LNCaP clone FGC (cell line): ENCODE data around the gene TENM4.

ENCODE experiments used
- DNase-seq: peaks from one replicate; pipeline ENCODE4 v3.0.0-alpha.2; 2011; ENCODE audit warnings: low read depth
- H3K4me3 ChIP-seq: 2 replicates; pipeline ENCODE4 v1.5.1; 2011; ENCODE audit warnings: mild to moderate bottlenecking, low read depth, low read length, control low read depth
- TF ChIP-seq, protein P1 (sequence below): IDR thresholded peaks from 2 replicates; pipeline ENCODE4 v1.5.1; 2012; ENCODE audit warnings: mild to moderate bottlenecking; ENCODE audit not compliant: control insufficient read depth, insufficient read depth; ENCODE audit errors: extremely low read depth

TENM4 gene

DNA sequence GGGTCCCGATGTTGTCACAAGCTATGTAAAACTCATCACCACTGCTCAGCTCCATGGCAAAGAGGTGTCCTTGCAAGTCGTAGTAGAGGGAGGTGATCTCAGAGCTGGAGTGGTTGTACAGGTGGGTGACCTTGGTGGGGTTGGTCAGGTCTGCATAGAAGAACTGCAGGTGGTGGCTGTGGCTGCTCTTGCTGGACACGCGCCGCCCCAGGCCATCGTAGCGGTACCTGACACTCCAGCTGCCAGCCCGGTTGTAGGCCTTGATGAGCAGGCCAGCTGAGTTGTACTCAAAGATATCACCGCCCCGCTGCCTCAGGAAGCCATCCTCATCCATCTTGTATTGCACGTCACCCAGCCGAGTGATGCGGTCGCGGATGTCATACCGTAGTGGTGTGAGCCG lies 771.6 kb downstream of the TENM4 start:
- no peak for DNase-seq
- TF ChIP-seq, protein P1, sequence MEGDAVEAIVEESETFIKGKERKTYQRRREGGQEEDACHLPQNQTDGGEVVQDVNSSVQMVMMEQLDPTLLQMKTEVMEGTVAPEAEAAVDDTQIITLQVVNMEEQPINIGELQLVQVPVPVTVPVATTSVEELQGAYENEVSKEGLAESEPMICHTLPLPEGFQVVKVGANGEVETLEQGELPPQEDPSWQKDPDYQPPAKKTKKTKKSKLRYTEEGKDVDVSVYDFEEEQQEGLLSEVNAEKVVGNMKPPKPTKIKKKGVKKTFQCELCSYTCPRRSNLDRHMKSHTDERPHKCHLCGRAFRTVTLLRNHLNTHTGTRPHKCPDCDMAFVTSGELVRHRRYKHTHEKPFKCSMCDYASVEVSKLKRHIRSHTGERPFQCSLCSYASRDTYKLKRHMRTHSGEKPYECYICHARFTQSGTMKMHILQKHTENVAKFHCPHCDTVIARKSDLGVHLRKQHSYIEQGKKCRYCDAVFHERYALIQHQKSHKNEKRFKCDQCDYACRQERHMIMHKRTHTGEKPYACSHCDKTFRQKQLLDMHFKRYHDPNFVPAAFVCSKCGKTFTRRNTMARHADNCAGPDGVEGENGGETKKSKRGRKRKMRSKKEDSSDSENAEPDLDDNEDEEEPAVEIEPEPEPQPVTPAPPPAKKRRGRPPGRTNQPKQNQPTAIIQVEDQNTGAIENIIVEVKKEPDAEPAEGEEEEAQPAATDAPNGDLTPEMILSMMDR, result no peak
- no peak overlapping the region for H3K4me3 ChIP-seq

DNA sequence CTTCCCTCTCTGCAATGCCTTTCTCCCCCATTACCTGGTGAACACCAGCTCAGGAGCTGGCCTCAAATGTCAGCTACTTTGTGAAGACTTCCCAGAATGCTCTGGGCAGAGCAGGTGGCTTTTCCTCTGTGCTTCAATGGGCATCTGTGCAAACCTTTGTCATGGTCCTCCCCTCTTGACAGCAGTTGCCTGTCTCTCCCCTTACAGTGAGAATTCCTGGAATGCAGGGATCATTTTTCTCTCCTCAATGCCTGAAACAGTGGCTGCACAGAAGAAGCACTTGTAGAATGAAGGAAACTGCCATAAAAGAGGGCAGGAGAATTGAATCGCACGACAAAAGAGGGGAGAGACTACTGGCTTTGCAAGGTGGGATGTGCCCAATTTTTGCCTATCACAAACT lies 773.4 kb downstream of the TENM4 start:
- no peak for DNase-seq
- TF ChIP-seq, protein P1, result no peak
- no peak overlapping the region for H3K4me3 ChIP-seq

DNA sequence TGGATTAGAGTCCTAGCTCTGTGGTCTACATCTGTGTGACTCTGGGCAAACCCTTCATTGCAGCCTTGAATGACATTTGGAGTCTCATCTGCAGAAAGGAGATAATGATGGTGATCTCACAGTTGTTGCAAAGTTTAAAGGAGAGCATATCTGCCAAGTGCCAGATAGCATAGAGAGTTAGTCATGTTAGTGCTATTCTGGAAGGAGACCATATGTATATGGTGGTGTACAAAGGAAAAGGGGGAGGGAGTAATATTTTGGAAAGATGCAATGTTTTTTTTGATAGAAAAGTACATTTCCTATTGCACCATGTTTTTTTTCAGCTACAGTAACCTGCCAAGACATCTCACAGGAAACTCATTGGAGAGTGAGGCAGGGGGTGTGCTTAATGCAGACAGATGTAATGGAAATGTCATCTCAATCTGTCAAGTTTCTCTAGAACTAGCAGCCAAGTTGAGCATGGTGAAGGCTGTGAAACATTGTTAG lies 774.1 kb downstream of the TENM4 start:
- no peak overlapping the region for H3K4me3 ChIP-seq
- TF ChIP-seq, protein P1, result no peak
- no peak for DNase-seq

DNA sequence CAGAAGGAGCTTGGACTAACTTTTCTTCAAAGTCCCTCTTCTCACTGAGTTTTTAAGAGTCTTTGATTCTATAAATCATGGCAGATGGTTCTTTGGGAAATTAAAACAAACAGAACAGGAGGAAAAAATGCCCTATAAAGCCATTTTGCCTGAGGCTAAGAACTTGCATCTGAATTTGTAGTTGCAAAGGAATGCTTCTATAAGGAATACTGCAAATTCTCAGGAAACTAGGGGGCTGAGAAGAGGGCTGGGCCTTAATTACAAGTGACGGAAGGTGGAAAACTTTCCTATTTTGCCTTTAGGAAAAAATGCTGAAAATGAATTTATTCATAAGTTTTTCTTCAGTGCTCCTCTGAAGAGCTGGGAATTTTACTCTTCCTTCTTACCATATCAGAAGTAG lies 776.2 kb downstream of the TENM4 start:
- H3K4me3 ChIP-seq, result no peak overlapping the region
- no peak for DNase-seq
- TF ChIP-seq, protein P1, result no peak

DNA sequence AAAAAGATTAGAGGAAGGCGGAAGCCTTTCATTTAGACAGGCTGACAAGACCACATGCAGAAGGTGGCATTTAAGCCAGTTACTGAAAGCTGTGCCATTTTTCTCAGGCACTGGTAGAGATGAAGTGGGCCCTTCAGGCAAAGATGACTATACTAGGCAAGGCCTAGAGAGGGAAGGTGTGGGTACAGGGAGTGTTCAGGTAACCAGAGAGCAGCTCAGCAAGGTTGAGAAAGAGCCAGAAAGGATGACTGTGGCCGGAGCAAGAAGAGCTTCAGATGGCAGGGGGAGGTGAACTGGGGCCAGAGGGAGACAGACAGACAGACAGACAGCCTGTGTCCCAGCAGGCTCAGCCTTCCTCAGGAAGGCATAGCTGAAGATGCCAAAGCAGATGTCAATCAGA lies 778.0 kb downstream of the TENM4 start:
- no peak for DNase-seq
- H3K4me3 ChIP-seq, result no peak overlapping the region
- TF ChIP-seq, protein P1, result no peak

DNA sequence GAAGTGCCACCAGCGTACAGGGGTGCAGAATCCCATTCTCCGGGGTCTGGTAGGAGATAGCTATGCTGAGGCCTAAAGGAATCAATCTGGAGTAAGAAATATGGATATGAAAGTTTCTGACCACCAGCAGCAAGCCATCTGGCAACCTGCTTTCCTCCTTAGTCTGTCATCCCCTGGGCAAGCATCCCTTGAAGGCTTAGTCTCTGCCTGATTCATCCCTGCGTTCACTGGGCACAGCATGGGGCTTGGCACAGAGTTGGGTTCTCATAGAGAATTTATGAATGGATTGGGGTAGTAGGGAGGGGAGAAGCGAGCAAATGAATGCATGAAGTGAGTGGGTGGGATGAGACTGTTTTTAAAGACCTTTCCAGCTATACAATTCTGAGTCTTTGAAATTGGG lies 780.4 kb downstream of the TENM4 start:
- no peak for DNase-seq
- TF ChIP-seq, protein P1, result no peak
- H3K4me3 ChIP-seq, result no peak overlapping the region

DNA sequence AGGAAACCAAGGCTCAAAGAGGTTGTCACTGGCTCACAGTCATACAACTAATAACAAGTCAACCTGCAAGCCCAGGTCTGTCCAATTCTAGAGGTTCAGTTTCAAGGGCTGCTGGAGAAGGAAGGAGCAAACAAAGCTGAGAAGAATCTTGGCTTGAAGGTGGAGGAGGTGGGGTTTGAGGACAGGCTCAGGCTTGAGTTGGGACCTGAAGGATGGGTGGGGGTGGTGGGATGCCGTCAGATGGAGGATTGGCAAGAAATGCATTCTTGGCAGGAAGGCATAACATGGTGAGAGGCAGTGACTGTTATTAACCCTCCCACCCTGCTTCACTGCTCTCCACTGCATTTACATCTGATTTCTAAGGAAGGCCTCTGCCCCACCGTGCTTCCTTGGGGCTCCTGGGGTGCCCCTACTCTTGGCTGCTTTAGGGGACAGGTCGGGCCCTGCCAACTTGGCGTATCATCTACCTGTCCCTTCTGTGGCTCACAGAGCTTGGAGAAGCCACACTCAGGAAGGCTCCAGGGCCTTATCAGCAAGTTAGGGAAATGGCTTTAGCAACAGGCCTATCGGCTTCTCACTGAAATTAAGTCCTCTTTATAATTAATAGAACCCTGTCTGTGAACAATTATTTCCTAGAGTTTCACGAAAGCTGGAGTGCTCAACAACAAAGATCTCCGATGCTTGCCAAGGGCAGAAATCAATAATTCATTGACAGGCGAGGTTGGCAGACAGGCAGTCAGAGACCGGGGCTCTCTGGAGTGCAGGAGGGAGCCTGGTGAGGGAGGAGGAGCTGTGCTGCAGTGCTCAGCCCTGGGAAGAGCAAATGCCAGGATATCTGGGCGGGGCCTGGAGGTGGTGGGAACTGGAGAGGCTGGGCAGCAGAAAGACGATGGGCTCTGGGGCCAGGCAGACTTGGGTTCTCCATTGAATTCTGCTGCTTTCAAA lies 781.2 kb downstream of the TENM4 start:
- DNase-seq, result no peak
- TF ChIP-seq, protein P1, result no peak

More for the DNA sequence above, 781.2 kb downstream of the TENM4 start:
- H3K4me3 ChIP-seq, result no peak overlapping the region
